ENCODE measurements around the gene SLX4IP. TPM values are rescaled to one million over a fixed set of nuclear protein-coding genes. Genes with fewer than 3 reads are reported as not detected.

Gene SLX4IP
- total RNA-seq, 3 donors from 2014 or later = 5.7 to 9.7 (median 7.7) TPM

DNA sequence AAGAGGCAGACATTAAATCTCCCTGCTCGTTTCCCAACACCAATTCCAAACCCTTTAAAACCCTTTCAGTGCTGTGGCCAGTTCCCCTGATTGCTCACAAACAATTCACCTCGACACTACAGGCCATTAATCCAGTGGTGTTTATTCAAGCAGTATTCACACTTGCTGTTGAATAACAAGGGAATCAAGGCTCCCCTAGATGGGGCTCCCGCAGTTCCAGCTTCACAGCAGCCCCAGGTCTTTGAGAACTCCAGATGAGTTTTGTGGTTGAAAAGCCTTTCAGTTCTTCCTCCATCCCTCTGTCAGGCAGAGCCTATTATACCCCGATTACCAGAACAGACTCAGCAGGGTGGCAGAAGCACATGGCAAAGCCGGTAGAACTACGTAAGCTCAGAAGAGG, 202.5 kb downstream of the SLX4IP start:
- Histone ChIP-seq H3K4me3 (no peak overlapping the region), H3K36me3 (ENCODE audit: low read depth) (peaks cover 2% of the 10 kb centered on the region), H3K9me3 (no peaks in the 10 kb centered on the region), H3K4me1 (ENCODE audit: low read depth) (peaks cover 18% of the 10 kb centered on the region)
- TF ChIP-seq CTCF (IDR thresholded peaks at IDR 0.05) = no peak
- DNase-seq (no peak), ATAC-seq (no peak)
- intact Hi-C loops (cut with DNase I, micrococcal nuclease) = no loop called here

DNA sequence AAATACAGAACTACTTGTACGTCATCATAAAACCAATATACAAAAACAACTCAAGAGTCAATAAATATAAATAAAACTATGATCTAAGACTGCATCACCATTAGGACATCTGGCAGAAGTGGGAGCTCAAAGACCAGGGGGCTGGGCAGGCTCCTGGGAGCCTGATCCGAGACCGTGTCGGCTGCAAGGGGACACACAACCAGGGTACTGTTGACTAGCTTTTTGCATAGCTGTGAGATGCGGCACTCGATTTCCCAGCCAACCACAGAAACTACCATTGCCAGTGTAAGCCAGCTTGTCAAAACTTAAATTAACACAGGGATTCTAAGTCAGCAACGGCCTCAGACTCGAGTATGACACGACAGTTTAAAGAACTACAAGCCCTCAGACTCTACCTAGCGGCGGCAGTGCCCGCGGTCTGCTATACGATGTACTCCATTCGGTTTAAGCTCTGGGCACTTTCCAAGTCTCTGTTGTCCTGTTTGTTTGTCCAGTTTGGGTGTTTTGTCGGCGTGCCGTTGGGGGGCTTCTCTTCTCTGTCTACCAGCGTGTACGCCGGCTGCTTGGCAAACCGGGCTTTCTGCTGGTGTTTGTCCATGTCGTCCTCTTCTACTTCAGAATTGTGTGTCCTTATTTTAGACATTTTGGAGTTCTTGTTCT, 204.1 kb downstream of the SLX4IP start:
- no peak for ATAC-seq
- TF ChIP-seq CTCF (IDR thresholded peaks at IDR 0.05) = no peak
- intact Hi-C loops (cut with DNase I, micrococcal nuclease) = no loop called here
- Histone ChIP-seq H3K4me3 (no peak overlapping the region), H3K9me3 (no peaks in the 10 kb centered on the region), H3K36me3 (ENCODE audit: low read depth) (peaks cover 4% of the 10 kb centered on the region), H3K4me1 (ENCODE audit: low read depth) (peaks cover 18% of the 10 kb centered on the region)
- no peak for DNase-seq

- DNase-seq (no peak), ATAC-seq (no peak)
- Histone ChIP-seq H3K9me3 (no peaks in the 10 kb centered on the region), H3K4me3 (no peak overlapping the region), H3K4me1 (ENCODE audit: low read depth) (peaks cover 18% of the 10 kb centered on the region), H3K36me3 (ENCODE audit: low read depth) (peaks cover 6% of the 10 kb centered on the region)
- TF ChIP-seq CTCF (IDR thresholded peaks at IDR 0.05) = no peak
- intact Hi-C loops (cut with DNase I, micrococcal nuclease) = no loop called here
Observed at GRCh38 chr20:10639737-10640556, 204.8 kb downstream of the SLX4IP start.

DNA sequence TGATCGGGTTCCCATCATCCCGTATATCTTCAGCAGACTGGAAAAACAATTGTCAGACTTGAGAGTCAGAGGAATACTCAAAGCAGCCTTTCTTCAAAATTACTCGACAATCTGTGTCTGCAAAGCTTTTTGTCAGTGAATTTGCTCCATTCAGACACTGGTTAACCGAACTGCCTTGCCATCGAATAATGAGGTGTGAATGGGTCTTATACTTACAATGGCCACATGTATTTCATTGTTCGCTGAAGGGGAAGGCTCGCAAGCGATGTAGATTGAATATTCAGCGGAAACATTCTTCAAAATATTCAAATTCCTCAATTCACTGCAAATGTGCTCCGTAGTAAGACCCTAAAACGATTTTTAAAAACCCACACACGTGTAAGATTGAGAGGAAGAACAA, 205.8 kb downstream of the SLX4IP start:
- Histone ChIP-seq H3K36me3 (ENCODE audit: low read depth) (peaks cover 8% of the 10 kb centered on the region), H3K9me3 (no peaks in the 10 kb centered on the region), H3K4me3 (no peak overlapping the region), H3K4me1 (ENCODE audit: low read depth) (peaks cover 18% of the 10 kb centered on the region)
- no peak for TF ChIP-seq CTCF (IDR thresholded peaks at IDR 0.05)
- DNase-seq = no peak
- no peak for ATAC-seq
- intact Hi-C loops (cut with DNase I, micrococcal nuclease) = no loop called here

DNA sequence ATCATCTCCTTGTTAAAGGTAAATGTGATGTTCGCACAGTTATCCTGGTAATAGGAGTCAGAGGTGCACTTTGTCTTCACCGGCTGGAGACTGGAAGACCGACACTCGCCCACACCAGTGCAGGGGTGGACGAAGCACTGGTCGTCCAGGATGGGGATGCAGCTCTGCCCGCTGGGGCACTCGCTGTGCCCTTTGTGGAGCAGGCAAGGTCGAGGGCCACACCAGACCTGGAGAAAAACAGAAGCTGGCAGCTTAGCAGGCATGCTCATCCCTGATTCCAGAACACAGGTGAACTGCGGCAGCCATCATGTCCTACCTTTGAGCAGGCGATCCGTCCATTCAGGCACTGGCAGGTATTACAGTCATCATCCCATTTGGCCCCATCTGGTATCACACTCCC, 206.4 kb downstream of the SLX4IP start:
- intact Hi-C loops (cut with DNase I, micrococcal nuclease) = no loop called here
- no peak for TF ChIP-seq CTCF (IDR thresholded peaks at IDR 0.05)
- no peak overlapping the region for H3K4me3 ChIP-seq
- peaks cover 8% of the 10 kb centered on the region for H3K36me3 ChIP-seq (ENCODE audit: low read depth)
- H3K4me1 ChIP-seq (ENCODE audit: low read depth) = peaks cover 14% of the 10 kb centered on the region
- ATAC-seq (no peak), DNase-seq (no peak)
- no peaks in the 10 kb centered on the region for H3K9me3 ChIP-seq

Measured in mucosa of descending colon (tissue), 3 donors.